Measurements from ENCODE around the gene ASB9.

ASB9 gene

DNA sequence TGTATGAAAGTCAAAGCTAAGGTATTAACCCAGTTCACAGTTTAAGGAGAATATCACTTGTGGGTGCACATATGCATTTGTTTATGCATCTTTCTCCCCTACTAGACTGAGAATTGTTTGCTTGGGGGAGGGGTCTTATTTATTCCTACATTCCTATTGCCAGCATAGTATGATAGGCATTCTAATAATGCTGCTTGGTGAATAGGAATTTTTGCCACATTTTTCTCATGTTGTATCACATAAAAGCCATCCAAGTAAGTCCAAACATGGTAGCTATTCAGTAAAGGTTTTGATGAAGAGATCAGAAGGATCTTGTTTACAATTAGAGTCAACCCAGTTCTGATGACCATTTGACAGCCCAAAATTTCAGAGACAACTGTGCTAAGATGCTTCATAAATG is 48.6 kb downstream of the ASB9 start:
- DNase-seq (ENCODE audit: extremely low read depth, low read depth) = no peak
- TF ChIP-seq, protein P1, sequence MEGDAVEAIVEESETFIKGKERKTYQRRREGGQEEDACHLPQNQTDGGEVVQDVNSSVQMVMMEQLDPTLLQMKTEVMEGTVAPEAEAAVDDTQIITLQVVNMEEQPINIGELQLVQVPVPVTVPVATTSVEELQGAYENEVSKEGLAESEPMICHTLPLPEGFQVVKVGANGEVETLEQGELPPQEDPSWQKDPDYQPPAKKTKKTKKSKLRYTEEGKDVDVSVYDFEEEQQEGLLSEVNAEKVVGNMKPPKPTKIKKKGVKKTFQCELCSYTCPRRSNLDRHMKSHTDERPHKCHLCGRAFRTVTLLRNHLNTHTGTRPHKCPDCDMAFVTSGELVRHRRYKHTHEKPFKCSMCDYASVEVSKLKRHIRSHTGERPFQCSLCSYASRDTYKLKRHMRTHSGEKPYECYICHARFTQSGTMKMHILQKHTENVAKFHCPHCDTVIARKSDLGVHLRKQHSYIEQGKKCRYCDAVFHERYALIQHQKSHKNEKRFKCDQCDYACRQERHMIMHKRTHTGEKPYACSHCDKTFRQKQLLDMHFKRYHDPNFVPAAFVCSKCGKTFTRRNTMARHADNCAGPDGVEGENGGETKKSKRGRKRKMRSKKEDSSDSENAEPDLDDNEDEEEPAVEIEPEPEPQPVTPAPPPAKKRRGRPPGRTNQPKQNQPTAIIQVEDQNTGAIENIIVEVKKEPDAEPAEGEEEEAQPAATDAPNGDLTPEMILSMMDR (IDR thresholded peaks at IDR 0.05; ENCODE audit: low read depth, low read length) = no peak

DNA sequence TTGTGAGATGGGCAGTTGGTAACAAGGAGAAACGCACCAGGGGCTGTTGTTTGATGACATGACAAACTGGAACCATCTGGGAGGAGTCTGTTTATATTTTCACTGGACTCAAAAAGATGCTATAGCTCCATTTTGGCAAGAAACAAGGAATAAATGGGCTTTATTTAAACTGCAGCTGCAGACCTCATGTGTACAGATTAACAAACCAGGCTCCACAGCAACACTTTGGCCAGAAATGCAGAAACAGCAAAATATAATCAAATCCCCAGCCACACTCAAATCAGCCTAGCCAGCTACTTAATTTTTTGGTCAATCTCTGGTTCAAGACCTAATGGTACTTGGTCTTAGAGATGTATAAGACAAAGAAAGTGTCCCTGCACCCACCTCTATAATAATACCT is 52.7 kb downstream of the ASB9 start:
- DNase-seq (ENCODE audit: extremely low read depth, low read depth) = no peak
- TF ChIP-seq, protein P1 (IDR thresholded peaks at IDR 0.05; ENCODE audit: low read depth, low read length) = no peak

DNA sequence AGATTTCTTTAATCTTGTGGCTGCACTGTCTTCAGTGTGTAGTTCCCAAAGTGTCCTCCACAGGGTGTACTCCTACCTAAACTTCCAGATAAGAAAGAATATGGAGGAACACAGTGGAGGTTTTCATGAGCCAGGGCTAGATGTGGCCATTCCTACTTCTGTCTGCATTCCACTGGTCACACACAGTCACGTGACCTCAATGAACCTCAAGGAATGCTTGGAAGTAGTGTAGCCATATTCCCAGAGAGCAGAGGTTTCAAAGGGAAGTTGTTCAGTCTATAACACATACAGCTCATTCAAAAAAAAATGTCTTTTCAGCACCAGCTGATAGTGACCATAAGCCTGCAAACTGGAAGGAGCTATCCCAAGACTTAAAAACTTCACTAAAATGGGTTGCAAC is 53.6 kb downstream of the ASB9 start:
- no peak for DNase-seq (ENCODE audit: extremely low read depth, low read depth)
- TF ChIP-seq, protein P1 (IDR thresholded peaks at IDR 0.05; ENCODE audit: low read depth, low read length) = no peak

DNA sequence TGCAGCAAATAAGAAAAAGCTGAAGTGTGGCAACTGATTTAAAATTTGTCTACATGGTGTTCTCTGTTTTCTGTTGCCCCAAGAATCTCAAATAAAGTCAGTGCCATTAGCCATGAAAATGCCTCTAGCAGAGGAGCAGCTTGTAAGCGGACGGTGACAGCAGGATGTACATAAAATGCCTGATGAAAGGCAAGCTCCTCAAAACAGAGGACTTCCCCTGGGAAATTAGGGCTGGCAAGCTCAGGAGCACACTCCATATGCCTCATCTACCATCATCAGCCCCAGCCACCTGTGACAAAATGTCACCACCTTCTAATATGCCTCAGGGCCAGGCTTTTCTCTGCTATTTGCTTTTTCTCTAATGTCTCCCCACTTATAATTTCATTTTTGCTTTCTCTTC is 54.5 kb downstream of the ASB9 start:
- no peak for DNase-seq (ENCODE audit: extremely low read depth, low read depth)
- TF ChIP-seq, protein P1 (IDR thresholded peaks at IDR 0.05; ENCODE audit: low read depth, low read length) = no peak

DNA sequence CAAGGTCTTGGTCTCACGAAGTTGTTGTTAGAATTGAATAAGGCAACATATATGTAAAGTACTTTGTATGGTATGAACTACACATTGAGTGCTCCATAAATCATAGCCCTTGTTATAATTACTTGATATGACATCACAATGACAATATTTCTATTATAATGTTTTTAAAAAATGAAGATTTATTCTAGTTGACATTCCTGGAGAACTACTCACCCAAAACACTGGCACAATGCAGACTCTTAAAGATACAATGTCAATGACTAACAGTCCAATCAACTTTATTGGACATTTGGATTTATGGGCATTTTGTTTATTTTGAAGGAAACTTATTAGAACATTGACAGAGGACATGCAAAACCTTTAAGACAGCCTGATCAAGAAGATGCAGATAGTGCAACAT is 55.3 kb downstream of the ASB9 start:
- DNase-seq (ENCODE audit: extremely low read depth, low read depth) = no peak
- TF ChIP-seq, protein P1 (IDR thresholded peaks at IDR 0.05; ENCODE audit: low read depth, low read length) = no peak

DNA sequence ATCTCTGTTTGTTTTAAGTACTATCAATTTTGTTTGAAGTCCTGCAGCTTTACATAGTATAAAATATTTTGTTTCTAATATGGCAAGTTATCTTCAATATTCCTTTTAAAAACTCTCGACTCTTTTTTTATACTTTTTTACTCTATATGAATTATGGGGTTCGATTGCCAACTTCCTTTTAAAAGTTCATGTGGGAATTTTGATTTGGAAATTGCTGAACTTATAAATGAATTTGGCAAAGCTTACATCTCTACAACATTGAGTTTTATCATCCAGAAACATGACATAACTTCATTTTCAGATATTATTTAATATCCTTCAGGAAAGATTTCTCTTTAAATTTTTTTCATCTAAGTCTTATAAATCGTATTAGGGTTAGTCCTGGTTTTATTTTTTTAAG is 60.8 kb downstream of the ASB9 start:
- TF ChIP-seq, protein P1 (IDR thresholded peaks at IDR 0.05; ENCODE audit: low read depth, low read length) = no peak
- no peak for DNase-seq (ENCODE audit: extremely low read depth, low read depth)

DNA sequence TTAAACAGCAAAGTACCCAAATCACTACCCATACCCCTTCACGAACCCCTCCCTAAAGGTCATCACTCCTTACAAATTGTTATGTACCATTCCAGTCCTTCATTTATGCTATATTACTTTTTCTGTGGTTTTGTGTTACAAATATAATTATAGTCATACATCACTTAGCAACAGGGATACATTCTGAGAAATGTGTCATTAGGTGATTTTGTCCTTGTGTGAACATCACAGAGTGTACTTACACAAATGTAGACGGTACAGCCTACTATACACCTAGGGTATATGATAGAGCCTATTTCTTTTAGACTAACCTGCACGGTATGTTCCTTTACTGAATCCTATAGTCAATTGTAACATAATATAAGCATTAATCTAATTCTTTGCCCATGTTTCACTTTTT is 61.9 kb downstream of the ASB9 start:
- DNase-seq (ENCODE audit: extremely low read depth, low read depth) = no peak
- TF ChIP-seq, protein P1 (IDR thresholded peaks at IDR 0.05; ENCODE audit: low read depth, low read length) = no peak
